Upper lobe of right lung (tissue), 1 donor: ENCODE data around the gene ATAD3A. TPM values are rescaled to one million over a fixed set of nuclear protein-coding genes. Genes with fewer than 3 reads are reported as not detected.
"Not testable (repeated sequence)": the region's sequence is repeated elsewhere in the genome, so short reads cannot be mapped to it uniquely, and the experiment has no call there.

Source experiments
- ATAC-seq: fragments of 200-7000 bp; cut with Tn5 transposase; one replicate; pipeline ENCODE4 v1.9.1; 2020; ENCODE audit warnings: mild to moderate bottlenecking, moderate library complexity
- DNase-seq: peaks from one replicate; pipeline ENCODE4 v3.0.0-alpha.2; 2020
- H3K27ac ChIP-seq: fragments of 200-600 bp; one replicate; pipeline ENCODE4 v1.8.0; 2022
- H3K27me3 ChIP-seq: fragments of 200-600 bp; one replicate; pipeline ENCODE4 v1.8.0; 2022; ENCODE audit warnings: mild to moderate bottlenecking
- H3K36me3 ChIP-seq: fragments of 200-600 bp; one replicate; pipeline ENCODE4 v1.8.0; 2022
- H3K4me1 ChIP-seq: fragments of 200-600 bp; one replicate; pipeline ENCODE4 v1.8.0; 2022
- H3K4me3 ChIP-seq: fragments of 200-600 bp; one replicate; pipeline ENCODE4 v1.8.0; 2022; ENCODE audit warnings: mild to moderate bottlenecking
- H3K9me3 ChIP-seq: fragments of 200-600 bp; one replicate; pipeline ENCODE4 v1.8.0; 2022
- intact Hi-C: fragments of 100-400 bp; cut with DNase I; formaldehyde crosslinking; loops from one replicate; pipeline ENCODE4 v1.11.0; 2022
- total RNA-seq: library from RNA; stranded (reverse); fragmentation: NEBNext Ultra II Directional; extraction: Animal tissue kit (Norgen Biotek cat#: 25700); gene quantifications from one replicate; pipeline ENCODE4 v1.2.1, GENCODE V29; 2021
- TF ChIP-seq, protein P1 (sequence below): fragments of 200-600 bp; IDR thresholded peaks from one replicate; pipeline ENCODE4 v1.8.0; 2022; ENCODE audit warnings: antibody characterized with exemption
- donor health status: DM: no; HTN: yes; CAD: no; lungs with severe emphysema.

The ATAD3A gene
- total RNA-seq, 1 donor from 2014 or later = 21.9 TPM

DNA sequence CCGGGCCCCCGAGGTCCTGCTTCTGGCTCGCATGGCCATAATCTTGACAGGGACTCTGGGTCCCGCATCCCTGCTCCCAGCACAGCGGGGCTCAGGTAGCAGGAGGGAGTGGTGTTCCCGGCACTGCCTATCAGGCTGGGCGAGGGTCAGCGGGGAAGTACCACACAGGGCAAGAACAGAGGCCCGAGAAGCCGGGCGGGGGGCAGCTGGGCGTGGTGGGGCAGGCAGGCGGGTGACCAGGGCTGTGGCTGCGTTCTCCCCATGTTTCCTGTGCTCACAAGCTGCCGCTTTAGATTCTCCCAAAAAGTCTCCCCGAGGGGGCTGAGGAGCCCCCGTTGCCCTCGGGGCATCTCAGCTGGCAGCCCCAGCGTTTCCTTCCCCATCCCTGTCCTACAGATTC lies 22.1 kb upstream of the ATAD3A start:
- H3K36me3 ChIP-seq = peaks cover 42% of the 10 kb centered on the region
- H3K9me3 ChIP-seq = peaks cover 7% of the 10 kb centered on the region
- H3K4me1 ChIP-seq = no peaks in the 10 kb centered on the region
- no peak overlapping the region for H3K27ac ChIP-seq
- H3K27me3 ChIP-seq = no peaks in the 10 kb centered on the region
- H3K4me3 ChIP-seq = no peak overlapping the region
- intact Hi-C loops = no loop called here
- TF ChIP-seq, protein P1, sequence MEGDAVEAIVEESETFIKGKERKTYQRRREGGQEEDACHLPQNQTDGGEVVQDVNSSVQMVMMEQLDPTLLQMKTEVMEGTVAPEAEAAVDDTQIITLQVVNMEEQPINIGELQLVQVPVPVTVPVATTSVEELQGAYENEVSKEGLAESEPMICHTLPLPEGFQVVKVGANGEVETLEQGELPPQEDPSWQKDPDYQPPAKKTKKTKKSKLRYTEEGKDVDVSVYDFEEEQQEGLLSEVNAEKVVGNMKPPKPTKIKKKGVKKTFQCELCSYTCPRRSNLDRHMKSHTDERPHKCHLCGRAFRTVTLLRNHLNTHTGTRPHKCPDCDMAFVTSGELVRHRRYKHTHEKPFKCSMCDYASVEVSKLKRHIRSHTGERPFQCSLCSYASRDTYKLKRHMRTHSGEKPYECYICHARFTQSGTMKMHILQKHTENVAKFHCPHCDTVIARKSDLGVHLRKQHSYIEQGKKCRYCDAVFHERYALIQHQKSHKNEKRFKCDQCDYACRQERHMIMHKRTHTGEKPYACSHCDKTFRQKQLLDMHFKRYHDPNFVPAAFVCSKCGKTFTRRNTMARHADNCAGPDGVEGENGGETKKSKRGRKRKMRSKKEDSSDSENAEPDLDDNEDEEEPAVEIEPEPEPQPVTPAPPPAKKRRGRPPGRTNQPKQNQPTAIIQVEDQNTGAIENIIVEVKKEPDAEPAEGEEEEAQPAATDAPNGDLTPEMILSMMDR = no peak
- ATAC-seq = no peak
- no peak for DNase-seq

DNA sequence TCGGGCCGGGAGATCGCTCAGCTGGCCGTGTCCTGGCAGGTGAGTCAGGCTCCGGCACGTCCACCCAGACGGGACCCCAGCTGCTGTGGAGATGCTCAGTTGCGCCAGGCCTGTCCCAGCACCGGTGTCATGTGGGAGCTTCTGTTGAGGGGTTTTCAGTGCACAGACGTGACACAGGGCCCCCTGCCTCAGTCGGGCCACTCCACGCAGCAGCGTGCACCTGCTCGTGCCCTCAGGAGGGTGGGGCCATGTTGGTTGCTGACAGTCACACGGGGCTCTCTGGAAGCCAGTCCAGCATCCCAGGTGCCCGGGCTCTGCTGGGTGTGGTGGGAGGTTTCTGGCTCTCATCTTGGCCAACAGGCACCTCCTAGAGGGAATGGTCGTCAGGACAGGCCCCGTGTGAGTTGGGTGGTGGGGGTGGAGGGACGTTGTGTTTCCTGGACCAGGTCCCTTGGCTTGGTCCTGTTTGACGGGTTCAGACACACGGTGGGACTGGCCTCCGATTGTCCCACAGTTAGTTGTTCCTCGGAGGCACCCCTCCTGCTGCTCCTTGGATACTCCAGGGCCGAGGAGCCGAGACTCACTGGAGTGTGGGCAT lies 21.2 kb upstream of the ATAD3A start:
- peaks cover 7% of the 10 kb centered on the region for H3K9me3 ChIP-seq
- no peaks in the 10 kb centered on the region for H3K27me3 ChIP-seq
- intact Hi-C loops = no loop called here
- H3K4me3 ChIP-seq = no peak overlapping the region
- no peak overlapping the region for H3K27ac ChIP-seq
- DNase-seq = no peak
- H3K4me1 ChIP-seq = no peaks in the 10 kb centered on the region
- ATAC-seq = no peak
- TF ChIP-seq, protein P1 = no peak
- peaks cover 42% of the 10 kb centered on the region for H3K36me3 ChIP-seq

GRCh38 chr1:1491601-1492000 lies 20.4 kb upstream of the ATAD3A start:
- no peak overlapping the region for H3K27ac ChIP-seq
- no peak for ATAC-seq
- no peaks in the 10 kb centered on the region for H3K4me1 ChIP-seq
- H3K27me3 ChIP-seq = no peaks in the 10 kb centered on the region
- intact Hi-C loops = no loop called here
- H3K4me3 ChIP-seq = no peak overlapping the region
- no peak for DNase-seq
- TF ChIP-seq, protein P1 = no peak
- peaks cover 42% of the 10 kb centered on the region for H3K36me3 ChIP-seq
- peaks cover 7% of the 10 kb centered on the region for H3K9me3 ChIP-seq

DNA sequence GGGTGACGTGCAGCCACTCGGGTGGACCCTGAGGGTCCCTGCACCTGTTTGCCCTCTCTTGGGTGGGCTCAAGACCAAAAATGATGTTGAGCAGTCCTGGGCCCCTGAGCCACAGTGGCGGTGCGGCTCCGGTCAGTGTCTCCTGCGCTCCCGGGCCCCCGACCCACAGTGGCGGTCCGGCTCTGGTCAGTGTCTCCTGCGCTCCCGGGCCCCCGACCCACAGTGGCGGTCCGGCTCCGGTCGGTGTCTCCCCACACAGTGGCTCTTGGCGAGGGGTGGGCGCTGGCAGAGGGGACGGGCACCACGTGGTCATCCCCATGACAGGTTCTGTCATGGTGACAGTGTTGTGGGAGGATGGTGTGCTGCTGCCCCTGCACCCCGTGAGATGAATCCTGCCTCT lies 17.7 kb upstream of the ATAD3A start:
- H3K4me1 ChIP-seq, H3K27ac ChIP-seq, H3K27me3 ChIP-seq, H3K4me3 ChIP-seq, ATAC-seq, intact Hi-C loops, DNase-seq, H3K9me3 ChIP-seq: not testable (repeated sequence)
- H3K36me3 ChIP-seq = peaks cover 27% of the 10 kb centered on the region

GRCh38 chr1:1495461-1495975 lies 16.4 kb upstream of the ATAD3A start:
- peaks cover 15% of the 10 kb centered on the region for H3K36me3 ChIP-seq
- H3K9me3 ChIP-seq, intact Hi-C loops, H3K4me3 ChIP-seq, DNase-seq, H3K27me3 ChIP-seq, H3K4me1 ChIP-seq, H3K27ac ChIP-seq: not testable (repeated sequence)
- peak; percentile 3 for ATAC-seq

- ATAC-seq (peak; percentile 61), DNase-seq (peak; percentile 86)
- Histone ChIP-seq H3K4me3 (peak overlapping the region; percentile 21), H3K27ac (peak overlapping the region; percentile 78)
- H3K27me3 ChIP-seq, H3K9me3 ChIP-seq, H3K4me1 ChIP-seq, intact Hi-C loops, H3K36me3 ChIP-seq: not testable (repeated sequence)
- TF ChIP-seq, protein P1 = peak; percentile 76
Measured at GRCh38 chr1:1504777-1505365, 7.1 kb upstream of the ATAD3A start.
